AG09309 (cell line): Measurements from ENCODE around the gene B2M.

ENCODE experiments used
- DNase-seq: peaks from one replicate; pipeline ENCODE4 v3.0.0-alpha.2; 2010; ENCODE audit warnings: low read depth
- H3K4me3 ChIP-seq: 2 replicates; pipeline ENCODE4 v1.5.1; 2011; ENCODE audit warnings: mild to moderate bottlenecking, low read depth, low read length, moderate library complexity; ENCODE audit not compliant: control insufficient read depth
- CTCF ChIP-seq: IDR thresholded peaks from 2 replicates; pipeline ENCODE4 v1.5.1; 2011; ENCODE audit warnings: mild to moderate bottlenecking, low read depth, low read length, inconsistent platforms; ENCODE audit not compliant: insufficient read depth, control insufficient read depth; ENCODE audit errors: missing control alignments

B2M gene

GRCh38 chr15:44667039-44667360 lies 44.3 kb upstream of the B2M start:
- no peak for TF ChIP-seq CTCF
- no peak for DNase-seq
- no peak overlapping the region for H3K4me3 ChIP-seq

GRCh38 chr15:44668921-44669320 lies 42.4 kb upstream of the B2M start:
- TF ChIP-seq CTCF = no peak
- no peak for DNase-seq
- no peak overlapping the region for H3K4me3 ChIP-seq

- no peak overlapping the region for H3K4me3 ChIP-seq
- TF ChIP-seq CTCF = no peak
- DNase-seq = no peak
These were observed 41.0 kb upstream of the B2M start for GRCh38 chr15:44670087-44670950.

- H3K4me3 ChIP-seq = no peak overlapping the region
- no peak for TF ChIP-seq CTCF
- DNase-seq = no peak
These were observed 37.7 kb upstream of the B2M start for GRCh38 chr15:44673639-44674038.

GRCh38 chr15:44675911-44676310 lies 35.4 kb upstream of the B2M start:
- TF ChIP-seq CTCF = no peak

GRCh38 chr15:44676676-44677075 lies 34.6 kb upstream of the B2M start:
- DNase-seq = no peak
- TF ChIP-seq CTCF = no peak
- H3K4me3 ChIP-seq = no peak overlapping the region

More at GRCh38 chr15:44675911-44676310, 35.4 kb upstream of the B2M start:
- no peak overlapping the region for H3K4me3 ChIP-seq
- DNase-seq = no peak
